HUES6 (cell line): Measurements from ENCODE around the gene CDY2A.
"Not testable (repeated sequence)": the region's sequence is repeated elsewhere in the genome, so short reads cannot be mapped to it uniquely, and the experiment has no call there.

Experiments used
- H3K27ac ChIP-seq: 2 replicates; pipeline ENCODE4 v1.7.0; 2013; ENCODE audit warnings: low read depth, mild to moderate bottlenecking, low read length, inconsistent platforms
- H3K27me3 ChIP-seq: 2 replicates; pipeline ENCODE4 v1.6.1; 2013; ENCODE audit warnings: low read length; ENCODE audit not compliant: control insufficient read depth, insufficient read depth
- H3K36me3 ChIP-seq: 2 replicates; pipeline ENCODE4 v1.6.1; 2013; ENCODE audit warnings: low read length; ENCODE audit not compliant: control insufficient read depth, insufficient read depth
- H3K4me1 ChIP-seq: 2 replicates; pipeline ENCODE4 v1.6.1; 2013; ENCODE audit warnings: low read length; ENCODE audit not compliant: control insufficient read depth, insufficient read depth
- H3K4me3 ChIP-seq: 2 replicates; pipeline ENCODE4 v1.5.1; 2013; ENCODE audit warnings: low read depth, low read length
- H3K9ac ChIP-seq: one replicate; pipeline ENCODE4 v1.6.1; 2013; ENCODE audit warnings: mild to moderate bottlenecking, low read length
- H3K9me3 ChIP-seq: 2 replicates; pipeline ENCODE4 v1.6.1; 2013; ENCODE audit warnings: low read depth, low read length; ENCODE audit not compliant: control insufficient read depth, insufficient read depth

The CDY2A gene

GRCh38 chrY:18056473-18056872 is 30.9 kb downstream of the CDY2A start:
- H3K4me3 ChIP-seq, H3K27me3 ChIP-seq, H3K9me3 ChIP-seq, H3K27ac ChIP-seq, H3K9ac ChIP-seq, H3K4me1 ChIP-seq, H3K36me3 ChIP-seq: not testable (repeated sequence)

GRCh38 chrY:18073464-18073863 is 47.9 kb downstream of the CDY2A start:
- H3K27me3 ChIP-seq, H3K9ac ChIP-seq, H3K27ac ChIP-seq, H3K4me1 ChIP-seq, H3K36me3 ChIP-seq, H3K9me3 ChIP-seq, H3K4me3 ChIP-seq: not testable (repeated sequence)
